Astrocyte of the cerebellum (primary cell): Measurements from ENCODE around the gene EGFLAM.
A peak's percentile ranks its signal among the peaks of the same experiment; 100 is the strongest.

ENCODE experiments used
- DNase-seq: peaks from one replicate; pipeline ENCODE4 v3.0.0-alpha.2; 2011; ENCODE audit warnings: low read depth
- H3K4me3 ChIP-seq: 2 replicates; pipeline ENCODE4 v1.5.1; 2011; ENCODE audit warnings: mild to moderate bottlenecking, low read depth, low read length, moderate library complexity
- in situ Hi-C: cut with HindIII; loops from 2 replicates; pipeline ENCODE4 v1.10.0; 2017; ENCODE audit warnings: low sequenced_read_pairs
- TF ChIP-seq, protein P1 (sequence below): IDR thresholded peaks from 2 replicates; pipeline ENCODE4 v1.5.1; 2012; ENCODE audit warnings: low read length, low read depth, moderate library complexity, mild to moderate bottlenecking; ENCODE audit errors: missing control alignments

EGFLAM gene

DNA sequence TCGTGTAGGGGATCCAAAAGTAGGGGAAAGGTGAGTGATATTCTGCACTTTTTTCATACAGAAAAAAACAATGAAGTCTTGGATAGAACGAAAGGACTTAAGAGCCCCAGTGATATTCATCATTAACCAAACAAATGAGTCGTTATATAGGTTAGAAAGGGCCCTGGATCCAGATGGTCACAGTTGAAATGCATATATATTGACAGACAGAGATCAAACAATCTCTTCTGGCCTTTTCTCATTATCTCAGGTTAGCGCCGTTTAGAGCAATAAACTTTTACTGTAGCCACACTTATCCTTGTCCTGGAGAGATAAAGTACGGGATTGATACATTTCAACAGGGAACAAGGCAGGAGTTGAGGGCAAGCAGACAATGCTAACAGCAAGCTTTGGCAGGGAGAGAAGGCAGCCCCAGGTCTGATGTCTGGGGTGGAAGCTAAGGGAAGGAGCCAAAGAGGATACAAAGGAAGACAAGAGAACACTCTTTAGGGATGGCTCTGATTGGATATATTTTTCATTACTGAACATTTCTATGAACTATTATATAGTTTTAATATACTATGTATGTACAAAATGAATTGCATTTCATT lies 221.1 kb downstream of the EGFLAM start:
- in situ Hi-C loops: no loop called here
- TF ChIP-seq, protein P1, sequence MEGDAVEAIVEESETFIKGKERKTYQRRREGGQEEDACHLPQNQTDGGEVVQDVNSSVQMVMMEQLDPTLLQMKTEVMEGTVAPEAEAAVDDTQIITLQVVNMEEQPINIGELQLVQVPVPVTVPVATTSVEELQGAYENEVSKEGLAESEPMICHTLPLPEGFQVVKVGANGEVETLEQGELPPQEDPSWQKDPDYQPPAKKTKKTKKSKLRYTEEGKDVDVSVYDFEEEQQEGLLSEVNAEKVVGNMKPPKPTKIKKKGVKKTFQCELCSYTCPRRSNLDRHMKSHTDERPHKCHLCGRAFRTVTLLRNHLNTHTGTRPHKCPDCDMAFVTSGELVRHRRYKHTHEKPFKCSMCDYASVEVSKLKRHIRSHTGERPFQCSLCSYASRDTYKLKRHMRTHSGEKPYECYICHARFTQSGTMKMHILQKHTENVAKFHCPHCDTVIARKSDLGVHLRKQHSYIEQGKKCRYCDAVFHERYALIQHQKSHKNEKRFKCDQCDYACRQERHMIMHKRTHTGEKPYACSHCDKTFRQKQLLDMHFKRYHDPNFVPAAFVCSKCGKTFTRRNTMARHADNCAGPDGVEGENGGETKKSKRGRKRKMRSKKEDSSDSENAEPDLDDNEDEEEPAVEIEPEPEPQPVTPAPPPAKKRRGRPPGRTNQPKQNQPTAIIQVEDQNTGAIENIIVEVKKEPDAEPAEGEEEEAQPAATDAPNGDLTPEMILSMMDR: no peak
- no peak for DNase-seq
- H3K4me3 ChIP-seq: no peak overlapping the region

DNA sequence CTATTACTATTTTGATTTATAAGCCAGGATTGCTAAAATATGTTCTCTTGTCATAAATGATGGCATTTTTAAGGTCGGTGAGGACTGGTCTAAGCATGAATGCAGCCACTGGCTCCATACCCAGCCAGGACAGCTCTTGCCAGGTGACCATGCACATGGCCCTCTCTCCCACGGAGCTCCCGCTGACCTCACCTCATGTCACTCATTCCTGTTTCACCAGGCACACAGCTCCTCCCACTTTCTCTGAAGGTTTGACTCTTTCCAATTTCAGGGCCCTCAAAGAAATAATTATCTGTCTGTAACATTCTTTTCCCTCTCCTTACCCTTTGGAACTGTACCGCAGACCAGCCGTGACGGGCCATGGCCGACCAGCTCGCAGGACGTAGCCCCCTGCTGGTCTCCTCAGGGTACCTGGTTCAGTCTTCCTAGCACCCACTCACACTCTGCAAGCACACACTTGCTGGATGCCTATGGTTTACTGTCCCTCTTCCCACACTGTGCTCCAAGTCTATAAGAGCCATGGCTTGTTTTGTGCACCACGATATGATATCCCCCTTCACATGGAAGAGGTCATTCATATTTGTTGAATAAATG lies 225.5 kb downstream of the EGFLAM start:
- in situ Hi-C loops: no loop called here
- TF ChIP-seq, protein P1: peak; percentile 5
- no peak for DNase-seq
- H3K4me3 ChIP-seq: no peak overlapping the region

DNA sequence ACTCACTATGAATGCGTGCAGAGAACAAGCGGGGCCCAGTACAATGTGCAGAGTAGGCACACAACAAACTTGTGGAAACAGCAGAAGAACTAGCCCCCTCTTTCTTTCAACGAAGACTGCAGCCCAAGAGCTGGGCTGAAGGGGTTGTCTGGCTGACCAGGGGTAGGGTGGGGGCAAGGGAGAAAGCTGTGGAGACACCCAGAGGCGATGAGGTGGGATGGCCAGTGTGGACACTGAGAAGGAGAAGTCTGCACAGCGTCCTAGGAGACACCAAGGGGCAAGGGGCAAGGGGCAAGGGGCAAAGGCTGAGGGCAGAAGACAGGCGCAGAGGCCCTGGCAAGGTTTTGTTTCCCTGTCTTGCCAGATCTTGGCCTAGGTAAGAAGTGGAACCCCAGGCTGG lies 235.8 kb downstream of the EGFLAM start:
- TF ChIP-seq, protein P1: no peak
- no peak overlapping the region for H3K4me3 ChIP-seq
- in situ Hi-C loops: no loop called here
- DNase-seq: no peak

DNA sequence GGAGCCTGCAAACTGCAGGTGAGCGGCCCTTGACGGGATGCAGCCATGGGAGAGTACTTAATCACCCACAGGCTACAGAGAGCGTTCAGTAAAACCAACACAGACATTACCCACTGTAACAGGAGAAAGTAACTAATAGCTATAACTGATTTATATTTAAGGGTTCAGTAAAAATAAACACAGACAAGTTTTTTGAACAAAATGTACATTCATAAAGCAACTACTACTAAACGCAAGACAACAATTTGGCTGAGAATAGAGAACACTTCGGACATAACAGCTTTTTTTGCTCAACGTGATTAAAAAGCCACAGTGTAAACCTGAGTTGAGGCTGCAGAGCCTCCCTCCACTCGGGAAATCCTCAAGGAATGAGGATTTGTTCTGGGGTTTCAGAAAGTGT lies 236.4 kb downstream of the EGFLAM start:
- DNase-seq: no peak
- TF ChIP-seq, protein P1: no peak
- H3K4me3 ChIP-seq: no peak overlapping the region
- in situ Hi-C loops: no loop called here

DNA sequence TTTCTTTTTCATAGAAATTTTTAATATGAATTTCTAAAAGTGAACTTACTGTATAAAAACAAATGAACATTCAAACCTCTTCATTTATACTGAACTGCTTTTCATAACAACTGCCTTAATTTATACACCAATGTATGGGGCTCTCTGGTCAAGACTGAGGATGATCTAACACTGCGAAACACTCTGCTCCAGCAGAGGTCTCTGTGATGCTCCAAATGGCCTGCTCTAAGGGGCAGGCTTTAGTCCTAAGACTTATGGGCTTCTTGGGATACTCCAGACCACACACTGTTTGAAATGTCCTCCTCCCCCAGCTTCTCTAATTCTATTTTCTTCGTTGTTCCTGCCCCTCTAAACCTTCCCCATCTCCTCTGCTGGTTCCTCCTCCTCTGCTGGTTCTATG lies 239.6 kb downstream of the EGFLAM start:
- H3K4me3 ChIP-seq: no peak overlapping the region
- TF ChIP-seq, protein P1: peak; percentile 46
- peak; percentile 13 for DNase-seq
- in situ Hi-C loops: no loop called here

DNA sequence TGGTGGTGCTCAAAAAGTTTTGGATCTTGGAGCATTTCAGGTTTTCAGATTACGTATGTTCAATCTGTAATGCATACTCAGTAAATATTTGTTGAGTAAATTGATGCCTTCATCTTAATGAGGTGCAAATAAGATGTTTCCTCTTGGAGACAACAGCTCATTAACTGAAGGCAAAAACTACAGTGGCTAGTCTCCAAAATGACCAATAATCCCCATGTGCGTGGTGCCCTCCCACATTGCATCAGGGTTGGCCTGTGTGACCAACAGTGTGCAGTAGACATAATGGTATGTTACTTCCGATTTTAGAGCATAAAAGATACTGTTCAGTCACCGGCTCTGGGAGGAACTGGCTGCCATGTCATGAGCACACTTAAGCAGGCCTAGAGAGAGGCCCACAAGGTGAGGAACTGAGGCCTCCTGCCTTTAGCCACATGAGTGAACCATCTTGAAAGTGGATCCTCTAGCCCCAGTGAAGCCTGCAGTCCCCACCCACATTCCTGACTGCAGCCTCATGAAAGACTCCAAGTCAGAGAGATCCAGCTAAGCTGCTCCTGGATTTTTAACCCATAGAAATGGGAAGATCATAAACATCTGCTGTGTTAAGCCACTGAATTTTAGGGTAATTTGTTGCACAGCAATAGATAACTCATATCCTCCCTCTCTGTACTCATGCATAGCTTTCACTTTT lies 242.4 kb downstream of the EGFLAM start:
- peak; percentile 5 for DNase-seq
- in situ Hi-C loops: no loop called here
- no peak overlapping the region for H3K4me3 ChIP-seq
- TF ChIP-seq, protein P1: no peak
